IMR-90 (cell line): Measurements from ENCODE around the gene SBF2. TPM values are rescaled to one million over a fixed set of nuclear protein-coding genes. Genes with fewer than 3 reads are reported as not detected.

Source experiments
- ATAC-seq: fragments of 200-7000 bp; cut with Tn5 transposase; 2 replicates; pipeline ENCODE4 v1.9.1; 2020; ENCODE audit warnings: low read depth, mild to moderate bottlenecking, moderate library complexity
- BruUV-seq: library from RNA; stranded (reverse); fragments of 400-500 nt; replicated peaks from 2 replicates; lab custom pipeline; 2021; lab: Mats Ljungman, UMichigan
- CTCF ChIA-PET: fragments of 300-600 bp; formaldehyde crosslinking; extraction: SDS; loops from one replicate; lab custom pipeline; 2021; ENCODE audit warnings: antibody characterized with exemption; lab: Yijun Ruan, JAX
- POLR2A ChIA-PET: fragments of 300-600 bp; sonication (Branson Sonifier 250); formaldehyde crosslinking; loops from one replicate; lab custom pipeline; 2022; ENCODE audit warnings: antibody characterized with exemption; ENCODE audit not compliant: unreplicated experiment; lab: Charles Lee
- DNase-seq: peaks from one replicate; pipeline ENCODE4 v3.0.0; 2013
- H2AFZ ChIP-seq: replicated peaks from 2 replicates; pipeline ENCODE3; 2013; ENCODE audit warnings: low read length, mild to moderate bottlenecking; ENCODE audit not compliant: poor library complexity
- H2AK5ac ChIP-seq: 2 replicates; pipeline ENCODE4 v1.6.1; 2013; ENCODE audit warnings: low read depth, low read length, inconsistent platforms
- H2AK9ac ChIP-seq: replicated peaks from 2 replicates; pipeline ENCODE3; 2013; ENCODE audit warnings: mild to moderate bottlenecking, low read depth, low read length, moderate library complexity; ENCODE audit not compliant: poor library complexity
- H2BK120ac ChIP-seq: 2 replicates; pipeline ENCODE4 v1.6.1; 2013; ENCODE audit warnings: low read depth, low read length, inconsistent platforms
- H2BK15ac ChIP-seq: 3 replicates; pipeline ENCODE4 v1.6.1; 2013; ENCODE audit warnings: low read depth, low read length, inconsistent platforms
- H2BK20ac ChIP-seq: 2 replicates; pipeline ENCODE4 v1.6.1; 2013; ENCODE audit warnings: low read depth, mild to moderate bottlenecking, inconsistent platforms, low read length, moderate library complexity
- H2BK5ac ChIP-seq: 2 replicates; pipeline ENCODE4 v1.6.1; 2013; ENCODE audit warnings: mild to moderate bottlenecking, low read depth, low read length, inconsistent platforms; ENCODE audit not compliant: poor library complexity, severe bottlenecking
- H3K14ac ChIP-seq: replicated peaks from 2 replicates; pipeline ENCODE4 v1.6.1; 2013; ENCODE audit warnings: low read depth, low read length, inconsistent platforms
- H3K18ac ChIP-seq: 2 replicates; pipeline ENCODE4 v1.6.1; 2013; ENCODE audit warnings: low read depth, low read length, control low read depth
- H3K23ac ChIP-seq: 2 replicates; pipeline ENCODE4 v1.6.1; 2013; ENCODE audit warnings: low read depth, low read length, inconsistent platforms
- H3K27ac ChIP-seq: 2 replicates; pipeline ENCODE4 v1.5.1; 2013; ENCODE audit warnings: mild to moderate bottlenecking, control low read depth, low read length; ENCODE audit not compliant: insufficient read depth
- H3K27me3 ChIP-seq: 2 replicates; pipeline ENCODE4 v1.6.1; 2013; ENCODE audit warnings: low read length; ENCODE audit not compliant: control insufficient read depth, insufficient read depth
- H3K36me3 ChIP-seq: 2 replicates; pipeline ENCODE4 v1.6.1; 2013; ENCODE audit warnings: low read length, mixed read lengths; ENCODE audit not compliant: control insufficient read depth, insufficient read depth
- H3K4ac ChIP-seq: 2 replicates; pipeline ENCODE4 v1.6.1; 2013; ENCODE audit warnings: low read depth, low read length, inconsistent platforms
- H3K4me1 ChIP-seq: 2 replicates; pipeline ENCODE4 v1.6.1; 2013; ENCODE audit warnings: low read length, mixed read lengths; ENCODE audit not compliant: control insufficient read depth, insufficient read depth
- H3K4me2 ChIP-seq: 2 replicates; pipeline ENCODE4 v1.6.1; 2013; ENCODE audit warnings: low read depth, mild to moderate bottlenecking, control low read depth, low read length, moderate library complexity
- H3K4me3 ChIP-seq: 2 replicates; pipeline ENCODE4 v1.5.1; 2013; ENCODE audit warnings: low read depth, mild to moderate bottlenecking, control low read depth, low read length, moderate library complexity; ENCODE audit not compliant: insufficient read depth
- H3K56ac ChIP-seq: 2 replicates; pipeline ENCODE4 v1.6.1; 2013; ENCODE audit warnings: low read length, inconsistent platforms; ENCODE audit not compliant: insufficient read depth; ENCODE audit errors: extremely low read depth
- H3K79me1 ChIP-seq, 2 experiments: 2 replicates each; pipeline ENCODE4 v1.6.1; 2013; ENCODE audit warnings: low read length in 2 of 2, inconsistent platforms in 1 of 2, low read depth in 1 of 2
- H3K9ac ChIP-seq: 2 replicates; pipeline ENCODE4 v1.6.1; 2013; ENCODE audit warnings: low read depth, low read length, control low read depth
- H3K9me1 ChIP-seq: 2 replicates; pipeline ENCODE4 v1.6.1; 2013; ENCODE audit warnings: low read length, inconsistent platforms; ENCODE audit not compliant: insufficient read depth
- H3K9me3 ChIP-seq: 2 replicates; pipeline ENCODE4 v1.6.1; 2013; ENCODE audit warnings: low read length; ENCODE audit not compliant: control insufficient read depth, insufficient read depth
- H4K20me1 ChIP-seq: 2 replicates; pipeline ENCODE4 v1.6.1; 2013; ENCODE audit warnings: low read length, inconsistent platforms; ENCODE audit not compliant: insufficient read depth
- H4K5ac ChIP-seq: 2 replicates; pipeline ENCODE4 v1.6.1; 2013; ENCODE audit warnings: mild to moderate bottlenecking, low read depth, low read length, control low read depth
- H4K8ac ChIP-seq, 2 experiments: 2 replicates each; pipeline ENCODE4 v1.6.1; 2013; ENCODE audit warnings: low read depth in 2 of 2, low read length in 2 of 2, control low read depth in 1 of 2, inconsistent platforms in 1 of 2
- H4K91ac ChIP-seq: 2 replicates; pipeline ENCODE4 v1.6.1; 2013; ENCODE audit warnings: low read depth, low read length, inconsistent platforms; ENCODE audit not compliant: insufficient read depth
- CEBPB ChIP-seq: IDR thresholded peaks from 2 replicates; pipeline ENCODE4 v1.6.1; 2012; ENCODE audit warnings: low read depth, low read length, improper control_type of control experiment
- MAFK ChIP-seq: IDR thresholded peaks from 2 replicates; pipeline ENCODE4 v1.6.1; 2012; ENCODE audit warnings: low read depth, low read length, improper control_type of control experiment
- MXI1 ChIP-seq: IDR thresholded peaks from 2 replicates; pipeline ENCODE4 v1.6.1; 2012; ENCODE audit warnings: low read depth, mild to moderate bottlenecking, low read length, moderate library complexity, borderline replicate concordance
- NFE2L2 ChIP-seq: fragments of 150-350 bp; IDR thresholded peaks from 2 replicates; pipeline ENCODE4 v1.6.1; 2016; ENCODE audit warnings: low read depth, mild to moderate bottlenecking, low read length
- POLR2A ChIP-seq: IDR thresholded peaks from 2 replicates; pipeline ENCODE4 v1.6.1; 2012; ENCODE audit warnings: mild to moderate bottlenecking, low read depth, low read length
- RAD21 ChIP-seq: IDR thresholded peaks from 2 replicates; pipeline ENCODE4 v1.6.1; 2012; ENCODE audit warnings: low read length, improper control_type of control experiment
- SMC3 ChIP-seq: fragments of 150-350 bp; IDR thresholded peaks from 2 replicates; pipeline ENCODE4 v1.6.1; 2016; ENCODE audit warnings: low read depth, mild to moderate bottlenecking, antibody characterized with exemption, low read length, moderate library complexity
- WGBS, 2 experiments: methylation state at CpG; one replicate each; pipeline versions ENCODE4 v1.1.5 to v1.1.7; 2013; ENCODE audit warnings: missing lambda C conversion rate in 2 of 2; ENCODE audit not compliant: insufficient read length in 1 of 2; ENCODE audit errors: extremely low coverage in 2 of 2; 5-methylcytosine and 5-hydroxymethylcytosine counted together
- dilution Hi-C: fragments of 300-500 bp; cut with HindIII; formaldehyde crosslinking; loops from one replicate; pipeline ENCODE4 v1.14.3; 2018; ENCODE audit warnings: low sequenced_read_pairs; ENCODE audit not compliant: unreplicated experiment
- in situ Hi-C: fragments of 300-500 bp; cut with MboI; formaldehyde crosslinking; loops from 3 replicates; pipeline ENCODE4 v1.14.3; 2019; ENCODE audit warnings: low sequenced_read_pairs, inconsistent platforms, mixed read lengths
- intact Hi-C: fragments of 100-400 bp; cut with micrococcal nuclease; formaldehyde crosslinking; loops from 2 replicates; pipeline ENCODE4 v1.10.0; 2022
- polyA plus RNA-seq, 3 experiments: library from polyadenylated mRNA; depleted of rRNA; stranded (reverse); fragments of >200 nt; gene quantifications; 2 replicates each; pipeline ENCODE4 v1.2.3, GENCODE V29; 2012; ENCODE audit warnings: low replicate concordance in 1 of 3
- total RNA-seq: library from RNA; depleted of rRNA; stranded (reverse); fragments of >200 nt; gene quantifications from 2 replicates; pipeline ENCODE4 v1.2.3, GENCODE V29; 2012
- TF ChIP-seq, protein P1 (sequence below): fragments of 150-350 bp; IDR thresholded peaks from 2 replicates; pipeline ENCODE4 v1.6.1; 2017; ENCODE audit warnings: mild to moderate bottlenecking, antibody characterized with exemption, low read length, low read depth
- TF ChIP-seq, protein P2 (sequence below): conservative IDR thresholded peaks from 2 replicates; pipeline ENCODE4 v1.5.1; 2012; ENCODE audit warnings: mild to moderate bottlenecking, low read depth, low read length, improper control_type of control experiment
- TF ChIP-seq, protein P3 (sequence below): fragments of 150-350 bp; IDR thresholded peaks from 2 replicates; pipeline ENCODE4 v1.6.1; 2016; ENCODE audit warnings: low read depth, mild to moderate bottlenecking, low read length, moderate library complexity, borderline replicate concordance

Gene SBF2
- total and polyA plus RNA-seq, 2 of the 4 experiments (the other 2 are of a cell fraction) = 23.8 to 51.8 TPM

DNA sequence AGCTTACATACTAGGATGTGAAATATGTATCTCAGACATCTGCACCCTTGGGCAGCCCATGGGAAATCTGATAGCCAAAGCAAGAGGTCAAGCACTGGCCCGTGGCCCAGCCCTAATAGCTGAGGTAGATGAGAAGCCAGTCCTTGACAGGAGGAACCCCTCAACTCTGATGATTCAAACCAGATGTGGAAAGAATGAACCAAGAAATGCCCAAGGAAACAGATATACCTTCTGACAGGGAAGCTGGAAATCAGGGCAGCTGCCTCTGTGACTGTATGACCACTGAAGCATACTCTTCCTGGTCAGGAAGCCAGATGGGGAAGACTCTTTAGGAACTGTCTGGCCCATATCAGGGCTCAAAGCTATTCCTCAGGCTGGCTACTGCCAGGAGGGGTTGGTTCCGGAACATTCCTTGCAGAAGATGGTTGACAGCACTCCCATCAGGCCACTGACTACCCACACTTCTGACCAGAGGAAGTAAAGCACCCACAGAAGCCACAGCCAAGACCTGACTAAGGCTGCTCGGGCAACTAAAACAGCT is 506.0 kb downstream of the SBF2 start (continued):
- TF ChIP-seq RAD21 = no peak

DNA sequence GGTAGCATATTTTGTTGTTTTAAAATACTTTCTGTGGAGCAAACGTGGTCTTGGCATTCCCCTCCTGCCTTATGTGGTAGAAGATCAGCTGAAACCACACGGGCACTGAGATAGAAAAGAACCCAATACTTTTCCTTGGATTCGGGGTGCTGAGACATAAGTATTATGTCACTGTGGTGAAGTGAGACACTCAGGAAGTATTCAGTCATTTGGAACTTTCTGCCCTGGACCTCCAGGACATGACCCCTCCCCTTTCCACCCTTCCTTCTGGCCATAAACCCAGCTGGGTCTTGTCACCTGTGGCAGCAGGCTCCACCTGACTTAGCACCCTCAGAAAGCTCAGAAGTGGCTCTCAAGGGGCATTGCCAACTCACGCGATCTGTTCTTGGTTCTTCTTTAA is 506.8 kb downstream of the SBF2 start:
- Histone ChIP-seq H3K4ac (peak overlapping the region; percentile 95), H3K18ac (peak overlapping the region; percentile 74), H2AK5ac (peak overlapping the region; percentile 71; the same call in 1 of the 2 replicates), H4K20me1 (no peaks in the 10 kb centered on the region), H3K9ac (no peak overlapping the region; the same call in 1 of the 2 replicates), H3K9me1 (peaks cover 25% of the 10 kb centered on the region), H4K8ac (peak overlapping the region; percentile 3 to 86; a peak in 3 of 4 replicates), H3K27ac (peak overlapping the region; percentile 69; the same call in 1 of the 2 replicates), H2BK5ac (peak overlapping the region; percentile 75), H2BK120ac (peak overlapping the region; percentile 83), H3K56ac (0 out of 2 replicates have a peak overlapping the region, but pooled peaks have one; percentile 53), H3K36me3 (peaks cover 31% of the 10 kb centered on the region), H3K9me3 (no peaks in the 10 kb centered on the region), H4K5ac (peak overlapping the region; percentile 87), H3K14ac (peak overlapping the region; percentile 64), H3K27me3 (no peaks in the 10 kb centered on the region), H2BK20ac (peak overlapping the region; percentile 79; the same call in 1 of the 2 replicates), H3K23ac (peak overlapping the region; percentile 80; the same call in 1 of the 2 replicates), H3K4me1 (peaks cover 19% of the 10 kb centered on the region), H2AK9ac (peak overlapping the region; percentile 65), H3K4me2 (no peak overlapping the region), H3K4me3 (no peak overlapping the region), H4K91ac (peak overlapping the region; percentile 80), H2AFZ (no peak overlapping the region), H3K79me1 (peaks cover 14 to 32% of the 10 kb centered on the region in 2 experiments), H2BK15ac (peak overlapping the region; percentile 54; the same call in 1 of the 3 replicates)
- no TSS peak for BruUV-seq
- in situ Hi-C loops (no loop called here), dilution Hi-C loops (no loop called here), intact Hi-C loops (no loop called here)
- CTCF ChIA-PET = no interaction called here
- TF ChIP-seq SMC3 = no peak
- TF ChIP-seq, protein P1, sequence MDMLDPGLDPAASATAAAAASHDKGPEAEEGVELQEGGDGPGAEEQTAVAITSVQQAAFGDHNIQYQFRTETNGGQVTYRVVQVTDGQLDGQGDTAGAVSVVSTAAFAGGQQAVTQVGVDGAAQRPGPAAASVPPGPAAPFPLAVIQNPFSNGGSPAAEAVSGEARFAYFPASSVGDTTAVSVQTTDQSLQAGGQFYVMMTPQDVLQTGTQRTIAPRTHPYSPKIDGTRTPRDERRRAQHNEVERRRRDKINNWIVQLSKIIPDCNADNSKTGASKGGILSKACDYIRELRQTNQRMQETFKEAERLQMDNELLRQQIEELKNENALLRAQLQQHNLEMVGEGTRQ = no peak
- TF ChIP-seq MAFK = no peak
- TF ChIP-seq, protein P2, sequence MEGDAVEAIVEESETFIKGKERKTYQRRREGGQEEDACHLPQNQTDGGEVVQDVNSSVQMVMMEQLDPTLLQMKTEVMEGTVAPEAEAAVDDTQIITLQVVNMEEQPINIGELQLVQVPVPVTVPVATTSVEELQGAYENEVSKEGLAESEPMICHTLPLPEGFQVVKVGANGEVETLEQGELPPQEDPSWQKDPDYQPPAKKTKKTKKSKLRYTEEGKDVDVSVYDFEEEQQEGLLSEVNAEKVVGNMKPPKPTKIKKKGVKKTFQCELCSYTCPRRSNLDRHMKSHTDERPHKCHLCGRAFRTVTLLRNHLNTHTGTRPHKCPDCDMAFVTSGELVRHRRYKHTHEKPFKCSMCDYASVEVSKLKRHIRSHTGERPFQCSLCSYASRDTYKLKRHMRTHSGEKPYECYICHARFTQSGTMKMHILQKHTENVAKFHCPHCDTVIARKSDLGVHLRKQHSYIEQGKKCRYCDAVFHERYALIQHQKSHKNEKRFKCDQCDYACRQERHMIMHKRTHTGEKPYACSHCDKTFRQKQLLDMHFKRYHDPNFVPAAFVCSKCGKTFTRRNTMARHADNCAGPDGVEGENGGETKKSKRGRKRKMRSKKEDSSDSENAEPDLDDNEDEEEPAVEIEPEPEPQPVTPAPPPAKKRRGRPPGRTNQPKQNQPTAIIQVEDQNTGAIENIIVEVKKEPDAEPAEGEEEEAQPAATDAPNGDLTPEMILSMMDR = no peak
- TF ChIP-seq CEBPB = no peak
- no peak for TF ChIP-seq MXI1
- TF ChIP-seq RAD21 = no peak
- no peak for TF ChIP-seq POLR2A
- TF ChIP-seq NFE2L2 = no peak
- TF ChIP-seq, protein P3, sequence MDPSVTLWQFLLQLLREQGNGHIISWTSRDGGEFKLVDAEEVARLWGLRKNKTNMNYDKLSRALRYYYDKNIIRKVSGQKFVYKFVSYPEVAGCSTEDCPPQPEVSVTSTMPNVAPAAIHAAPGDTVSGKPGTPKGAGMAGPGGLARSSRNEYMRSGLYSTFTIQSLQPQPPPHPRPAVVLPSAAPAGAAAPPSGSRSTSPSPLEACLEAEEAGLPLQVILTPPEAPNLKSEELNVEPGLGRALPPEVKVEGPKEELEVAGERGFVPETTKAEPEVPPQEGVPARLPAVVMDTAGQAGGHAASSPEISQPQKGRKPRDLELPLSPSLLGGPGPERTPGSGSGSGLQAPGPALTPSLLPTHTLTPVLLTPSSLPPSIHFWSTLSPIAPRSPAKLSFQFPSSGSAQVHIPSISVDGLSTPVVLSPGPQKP = no peak
- DNase-seq = no peak
- ATAC-seq = no peak
- 90% methylated on average over 2 of the region's 5 CpGs; no CpG with 5 or more reads in 1 of the 2 experiments for WGBS, 2 experiments
- POLR2A ChIA-PET = no interaction called here
